Measurements from ENCODE around the gene ACAD8.

GRCh38 chr11:134237557-134237922 is 15.8 kb upstream of the ACAD8 start:
- TF ChIP-seq EZH2 (IDR thresholded peaks at IDR 0.05; ENCODE audit: insufficient read depth, poor library complexity, severe bottlenecking) (no peak), EZH2phosphoT487 (IDR thresholded peaks at IDR 0.05; ENCODE audit: insufficient read depth, low read depth) (no peak)

All from GM23248 (cell line).